K562 (cell line): ENCODE results near the gene KRT4. TPM values are rescaled to one million over a fixed set of nuclear protein-coding genes. Genes with fewer than 3 reads are reported as not detected.

ENCODE experiments used
- ATAC-seq: fragments of 200-7000 bp; cut with Tn5 transposase; 3 replicates; pipeline ENCODE4 v1.9.1; 2020; ENCODE audit warnings: moderate library complexity
- BruUV-seq: library from RNA; stranded (reverse); fragments of 400-500 nt; replicated peaks from 2 replicates; lab custom pipeline; 2021; lab: Mats Ljungman, UMichigan
- CTCF ChIA-PET: fragments of 300-600 bp; formaldehyde crosslinking; extraction: SDS; loops from one replicate; lab custom pipeline; 2021; ENCODE audit warnings: low intra/inter-chr PET ratio; lab: Yijun Ruan, JAX
- POLR2A ChIA-PET: fragments of 300-600, 350-650 bp; sonication (Branson Sonifier 250); formaldehyde crosslinking; extraction: SDS; loops from one replicate; lab custom pipeline; 2021; ENCODE audit warnings: antibody characterized with exemption, inconsistent platforms; lab: Yijun Ruan, JAX
- DNase-seq, 4 experiments: peaks; one replicate each; pipeline versions ENCODE4 v3.0.0 to v3.0.0-alpha.2; 2011 to 2018; ENCODE audit warnings: low spot score in 3 of 4, mixed read lengths in 3 of 4; ENCODE audit errors: extremely low read depth in 1 of 4
- FAIRE-seq: peaks from 2 replicates; lab custom pipeline; 2011; peaks lifted over from hg19 to GRCh38; lab: Jason Lieb, UNC
- H2AFZ ChIP-seq: 2 replicates; pipeline ENCODE4 v1.6.0; 2011; ENCODE audit warnings: low read depth, low read length, control low read depth, inconsistent platforms
- H3K27ac ChIP-seq: fragments of 200-600 bp; 3 replicates; pipeline ENCODE4 v1.8.0; 2011; ENCODE audit warnings: low read depth, mild to moderate bottlenecking, control low read depth, inconsistent platforms, low read length, moderate library complexity, mixed read lengths; ENCODE audit errors: extremely low read depth
- H3K27me3 ChIP-seq, 2 experiments: fragments of 300-600 bp in 1 of 2; 2 replicates in 1 of 2; 3 replicates in 1 of 2; pipeline versions ENCODE4 v1.6.0 to v1.8.0; 2011; ENCODE audit warnings: inconsistent platforms in 2 of 2, low read length in 2 of 2, mild to moderate bottlenecking in 1 of 2, mixed read lengths in 1 of 2, moderate library complexity in 1 of 2; ENCODE audit not compliant: control insufficient read depth in 2 of 2, insufficient read depth in 2 of 2
- H3K36me3 ChIP-seq: fragments of 300-600 bp; 3 replicates; pipeline ENCODE4 v1.8.0; 2011; ENCODE audit warnings: mild to moderate bottlenecking, low read length, inconsistent platforms; ENCODE audit not compliant: control insufficient read depth, insufficient read depth
- H3K4me1 ChIP-seq, 2 experiments: fragments of 200-600 bp in 1 of 2; replicated peaks in 1 of 2; 2 replicates in 1 of 2; 3 replicates in 1 of 2; pipeline versions ENCODE4 v1.5.1 to v1.8.0; 2011; ENCODE audit warnings: inconsistent platforms in 2 of 2, low read length in 2 of 2, mild to moderate bottlenecking in 1 of 2, mixed read lengths in 1 of 2, moderate library complexity in 1 of 2; ENCODE audit not compliant: control insufficient read depth in 2 of 2, insufficient read depth in 2 of 2
- H3K4me2 ChIP-seq: 2 replicates; pipeline ENCODE4 v1.6.1; 2011; ENCODE audit warnings: low read length, control low read depth, inconsistent platforms, mixed read lengths; ENCODE audit not compliant: insufficient read depth
- H3K4me3 ChIP-seq: fragments of 200-600 bp; sonication (generic), shearing (Covaris generic); 2 replicates; pipeline ENCODE4 v1.5.1; 2016; ENCODE audit warnings: control low read depth, inconsistent platforms
- H3K79me2 ChIP-seq: fragments of 200-600 bp; 3 replicates; pipeline ENCODE4 v1.8.0; 2011; ENCODE audit warnings: low read length, inconsistent platforms; ENCODE audit not compliant: control insufficient read depth, insufficient read depth
- H3K9ac ChIP-seq, 2 experiments: 2 replicates each; pipeline versions ENCODE4 v1.6.0 to v1.6.1; 2011; ENCODE audit warnings: low read depth in 2 of 2, low read length in 2 of 2, control low read depth in 1 of 2, inconsistent platforms in 1 of 2, mild to moderate bottlenecking in 1 of 2, mixed read lengths in 1 of 2; ENCODE audit not compliant: insufficient read depth in 1 of 2
- H3K9me1 ChIP-seq: one replicate; pipeline ENCODE4 v1.6.0; 2011; ENCODE audit warnings: inconsistent platforms, mild to moderate bottlenecking, low read length, moderate library complexity; ENCODE audit not compliant: control insufficient read depth, insufficient read depth
- H3K9me3 ChIP-seq: replicated peaks from 2 replicates; pipeline ENCODE4 v1.5.1; 2011; ENCODE audit warnings: low read depth, low read length, inconsistent platforms; ENCODE audit not compliant: control insufficient read depth, insufficient read depth
- H4K20me1 ChIP-seq: replicated peaks from 2 replicates; pipeline ENCODE4 v1.6.1; 2011; ENCODE audit warnings: low read length, inconsistent platforms, mixed read lengths; ENCODE audit not compliant: control insufficient read depth, insufficient read depth
- KDM4B ChIP-seq, 2 experiments: fragments of 450-650 bp in 1 of 2; sonication (generic) in 1 of 2; IDR thresholded peaks; 2 replicates each; pipeline ENCODE4 v1.6.1; 2016 to 2017; ENCODE audit warnings: borderline replicate concordance in 2 of 2, antibody characterized with exemption in 1 of 2, low read depth in 1 of 2, mild to moderate bottlenecking in 1 of 2
- MIER1 ChIP-seq: fragments of 450-650 bp; IDR thresholded peaks from 2 replicates; pipeline ENCODE4 v1.6.1; 2016; ENCODE audit warnings: antibody characterized with exemption, mild to moderate bottlenecking, low read depth
- MTA1 ChIP-seq: fragments of 450-650 bp; IDR thresholded peaks from 2 replicates; pipeline ENCODE4 v1.6.1; 2017; ENCODE audit warnings: borderline replicate concordance
- SPI1 ChIP-seq: IDR thresholded peaks from 2 replicates; pipeline ENCODE4 v1.6.1; 2011; ENCODE audit warnings: low read depth, low read length, control low read depth, borderline replicate concordance
- TOE1 ChIP-seq, 2 experiments: fragments of 450-650 bp in 1 of 2; sonication (generic) in 1 of 2; formaldehyde crosslinking in 1 of 2; IDR thresholded peaks; 2 replicates each; pipeline versions ENCODE4 v1.7.1 to v1.8.0; 2016 to 2022; ENCODE audit warnings: borderline replicate concordance in 2 of 2, mild to moderate bottlenecking in 2 of 2, antibody characterized with exemption in 1 of 2, inconsistent platforms in 1 of 2, low read depth in 1 of 2, missing genetic modification reagents in 1 of 2, moderate library complexity in 1 of 2
- WGBS: fragments of 100-300 bp; shearing (Covaris generic); methylation state at CpG from one replicate; pipeline ENCODE4 v1.1.6; 2016; ENCODE audit warnings: low coverage, mixed read lengths; ENCODE audit not compliant: insufficient coverage; ENCODE audit errors: missing lambda C conversion rate; 5-methylcytosine and 5-hydroxymethylcytosine counted together
- in situ Hi-C: fragments of 300-500 bp; cut with MboI; formaldehyde crosslinking; loops from 4 replicates; pipeline ENCODE4 v1.15.0; 2018; ENCODE audit warnings: inconsistent platforms, mixed read lengths
- intact Hi-C: fragments of 100-400 bp; cut with micrococcal nuclease; formaldehyde crosslinking; loops from 2 replicates; pipeline ENCODE4 v1.14.2; 2022
- polyA plus RNA-seq, 8 experiments: library from polyadenylated mRNA; depleted of rRNA in 4 of 8; stranded (reverse) in 5 of 8; unstranded in 3 of 8; fragments of >200 nt; fragmentation: Nextera tagmentation in 2 of 8; fragmentation: Illumina TruSeq in 1 of 8; extraction: Ambion mirVana in 2 of 8; extraction: Trizol in 1 of 8; gene quantifications; 2 replicates each; pipeline versions ENCODE4 v1.2.1 to v1.2.3, GENCODE V29; 2011 to 2014; ENCODE audit warnings: inconsistent platforms in 1 of 8, missing spikeins in 1 of 8
- total RNA-seq, 7 experiments: library from RNA; depleted of rRNA in 6 of 7; stranded (reverse); fragments of >200 nt in 6 of 7; fragmentation: Illumina TruSeq in 2 of 7; extraction: Trizol in 2 of 7; gene quantifications; 2 replicates each; pipeline versions ENCODE4 v1.2.1 to v1.2.3, GENCODE V29; 2011 to 2021; ENCODE audit warnings: low replicate concordance in 1 of 7

KRT4 gene
- total and polyA plus RNA-seq, 9 of the 15 experiments (the other 6 are each of a cell fraction or from before 2014, with no cell fraction given), result not detected

GRCh38 chr12:52806169-52806811 lies 7.6 kb downstream of the KRT4 start:
- ATAC-seq, result no peak
- no peak overlapping the region for H3K4me3 ChIP-seq
- no peaks in the 10 kb centered on the region for H3K9me3 ChIP-seq
- intact Hi-C loops, result no loop called here
- POLR2A ChIA-PET, result interaction anchor here (0.8 to 2.3 kb wide), 3 partner anchors 9 to 11 kb away, joined by 3 to 11 read pairs (median 4); partner anchors contain the start of gene KRT3
- no TSS peak for BruUV-seq
- no peak overlapping the region for H3K9ac ChIP-seq
- CTCF ChIA-PET, result no interaction called here
- no peaks in the 10 kb centered on the region for H3K36me3 ChIP-seq
- TF ChIP-seq TOE1 (IDR thresholded peaks at IDR 0.05; ENCODE audit: borderline replicate concordance) (no peak), TOE1 (CRISPR knock-in tag; IDR thresholded peaks at IDR 0.05; ENCODE audit: borderline replicate concordance, low read depth) (no peak), MTA1 (no peak), MIER1 (no peak), SPI1 (no peak), KDM4B (IDR thresholded peaks at IDR 0.05; ENCODE audit: borderline replicate concordance in 2 of 2, low read depth in 1 of 2) (no peak)
- H4K20me1 ChIP-seq, result peaks cover 4% of the 10 kb centered on the region; the same call in 1 of the 2 replicates
- H3K27ac ChIP-seq, result no peak overlapping the region
- no peak for DNase-seq
- H3K79me2 ChIP-seq, result no peaks in the 10 kb centered on the region
- H3K27me3 ChIP-seq, result peaks cover 19 to 46% of the 10 kb centered on the region in 2 experiments
- in situ Hi-C loops, result no loop called here
- FAIRE-seq, result no peak
- WGBS, result 11% methylated on average over 3 of the region's 3 CpGs
- H3K4me2 ChIP-seq, result no peak overlapping the region
- H3K9me1 ChIP-seq, result no peaks in the 10 kb centered on the region
- no peak overlapping the region for H2AFZ ChIP-seq
- no peaks in the 10 kb centered on the region; a peak in 1 of 5 replicates for H3K4me1 ChIP-seq
